Right atrium auricular region (tissue), 2 donors: Measurements from ENCODE around the gene TAS2R4. TPM values are rescaled to one million over a fixed set of nuclear protein-coding genes. Genes with fewer than 3 reads are reported as not detected.
"Not testable (repeated sequence)": the region's sequence is repeated elsewhere in the genome, so short reads cannot be mapped to it uniquely, and the experiment has no call there.

Source experiments
- DNase-seq: peaks from one replicate; pipeline ENCODE4 v3.0.0-alpha.2; 2019; ENCODE audit warnings: low spot score
- H3K27ac ChIP-seq, 2 donors: fragments of 200-600 bp; sonication (generic); 1 replicate in 1 of 2; 2 replicates in 1 of 2; pipeline ENCODE4 v1.5.1; 2016 to 2019
- H3K27me3 ChIP-seq, 2 donors: fragments of 200-600 bp; sonication (generic); one replicate each; pipeline versions ENCODE4 v1.5.1 to v1.6.0; 2017 to 2019
- H3K36me3 ChIP-seq: fragments of 200-600 bp; sonication (generic); one replicate; pipeline ENCODE4 v1.5.1; 2016
- H3K4me1 ChIP-seq, 2 donors: fragments of 200-600 bp; sonication (generic); one replicate each; pipeline versions ENCODE4 v1.5.1 to v1.6.0; 2017 to 2019
- H3K4me3 ChIP-seq, 2 donors: fragments of 200-600 bp; sonication (generic); 1 replicate in 1 of 2; 2 replicates in 1 of 2; pipeline ENCODE4 v1.5.1; 2017 to 2019; ENCODE audit warnings: mild to moderate bottlenecking in 1 of 2, moderate library complexity in 1 of 2
- H3K9me3 ChIP-seq, 2 donors: fragments of 200-600 bp; sonication (generic); one replicate each; pipeline ENCODE4 v1.5.1; 2019
- CTCF ChIP-seq, 2 donors: fragments of 200-600 bp; sonication (generic); IDR thresholded peaks; one replicate each; pipeline ENCODE4 v1.5.1; 2019; ENCODE audit warnings: antibody characterized with exemption in 2 of 2
- total RNA-seq, 2 donors: library from RNA; depleted of rRNA; stranded (reverse); fragments of >200 nt; gene quantifications; one replicate each; pipeline ENCODE4 v1.1.0, GENCODE V29; 2016

Gene TAS2R4
- total RNA-seq, 2 donors from 2014 or later = 0.31 TPM; not detected in 1

GRCh38 chr7:141752634-141753033, 23.8 kb upstream of the TAS2R4 start:
- no peak for DNase-seq
- H3K27me3 ChIP-seq = no peaks in the 10 kb centered on the region
- H3K27ac ChIP-seq = no peak overlapping the region
- H3K9me3 ChIP-seq = peaks cover 0 to 21% of the 10 kb centered on the region in 2 donors
- H3K4me1 ChIP-seq = no peaks in the 10 kb centered on the region
- no peak overlapping the region for H3K4me3 ChIP-seq
- TF ChIP-seq CTCF (IDR thresholded peaks at IDR 0.05) = no peak
- H3K36me3 ChIP-seq = peaks cover 64% of the 10 kb centered on the region

- DNase-seq = no peak
- no peak overlapping the region for H3K4me3 ChIP-seq
- no peak overlapping the region for H3K27ac ChIP-seq
- H3K36me3 ChIP-seq = peaks cover 50% of the 10 kb centered on the region
- TF ChIP-seq CTCF (IDR thresholded peaks at IDR 0.05) = peak in 1 of 2 donors; percentile 45
- peaks cover 0 to 21% of the 10 kb centered on the region in 2 donors for H3K9me3 ChIP-seq
- no peaks in the 10 kb centered on the region for H3K27me3 ChIP-seq
- no peaks in the 10 kb centered on the region for H3K4me1 ChIP-seq
Observed at GRCh38 chr7:141754939-141755338, 21.5 kb upstream of the TAS2R4 start.

- Histone ChIP-seq H3K4me3 (no peak within 1 kb of the TSS), H3K36me3 (peaks cover 4% of the 10 kb centered on the region), H3K4me1 (no peaks in the 10 kb centered on the region), H3K9me3 (no peaks in the 10 kb centered on the region), H3K27me3 (no peaks in the 10 kb centered on the region), H3K27ac (no peak within 1 kb of the TSS)
- DNase-seq = no peak
- TF ChIP-seq CTCF (IDR thresholded peaks at IDR 0.05) = no peak
Observed at GRCh38 chr7:141763797-141764196, 12.7 kb upstream of the TAS2R4 start, which contains the start of gene TAS2R3. TSS of gene TAS2R3 (plus strand) at chr7:141764097. CDS start at chr7:141764159, 62 bp downstream.

- H3K9me3 ChIP-seq, DNase-seq, H3K4me1 ChIP-seq, H3K4me3 ChIP-seq, H3K27me3 ChIP-seq, H3K27ac ChIP-seq, H3K36me3 ChIP-seq: not testable (repeated sequence)
Observed at GRCh38 chr7:141770083-141770583, 6.3 kb upstream of the TAS2R4 start.

GRCh38 chr7:141785706-141786552, 9.5 kb downstream of the TAS2R4 start:
- no peak for DNase-seq
- Histone ChIP-seq H3K4me1 (no peaks in the 10 kb centered on the region), H3K36me3 (no peaks in the 10 kb centered on the region), H3K27ac (no peak overlapping the region), H3K27me3 (no peaks in the 10 kb centered on the region), H3K4me3 (no peak overlapping the region), H3K9me3 (no peaks in the 10 kb centered on the region)
- TF ChIP-seq CTCF (IDR thresholded peaks at IDR 0.05) = peak; percentile 33 to 75

- no peaks in the 10 kb centered on the region for H3K4me1 ChIP-seq
- H3K9me3 ChIP-seq = no peaks in the 10 kb centered on the region
- no peak overlapping the region for H3K27ac ChIP-seq
- H3K4me3 ChIP-seq = no peak overlapping the region
- H3K36me3 ChIP-seq = no peaks in the 10 kb centered on the region
- no peak for TF ChIP-seq CTCF (IDR thresholded peaks at IDR 0.05)
- no peak for DNase-seq
- no peaks in the 10 kb centered on the region for H3K27me3 ChIP-seq
Observed at GRCh38 chr7:141788296-141788695, 11.8 kb downstream of the TAS2R4 start.
